H1 (cell line): ENCODE data around the gene COL8A1. TPM values are rescaled to one million over a fixed set of nuclear protein-coding genes. Genes with fewer than 3 reads are reported as not detected.
A peak's percentile ranks its signal among the peaks of the same experiment; 100 is the strongest.

Experiments
- CTCF ChIA-PET: fragments of 300-600 bp; sonication (Branson Sonifier 250); formaldehyde crosslinking; loops from one replicate; lab custom pipeline; 2021; ENCODE audit not compliant: partially characterized antibody; lab: Charles Lee
- POLR2A ChIA-PET: fragments of 300-600 bp; sonication (Branson Sonifier 250); formaldehyde crosslinking; loops from one replicate; lab custom pipeline; 2021; ENCODE audit warnings: inconsistent platforms; ENCODE audit not compliant: partially characterized antibody; lab: Charles Lee
- DNase-seq, 2 experiments: peaks; one replicate each; pipeline versions ENCODE4 v3.0.0 to v3.0.0-alpha.2; 2010 to 2022; ENCODE audit warnings: low spot score in 2 of 2, low read depth in 1 of 2, mixed read lengths in 1 of 2
- FAIRE-seq: peaks from 2 replicates; lab custom pipeline; 2011; peaks lifted over from hg19 to GRCh38; lab: Jason Lieb, UNC
- H2AFZ ChIP-seq: 2 replicates; pipeline ENCODE4 v1.8.1; 2012; ENCODE audit warnings: low read length, inconsistent platforms
- H2AK5ac ChIP-seq: 2 replicates; pipeline ENCODE4 v1.6.1; 2013; ENCODE audit warnings: low read depth, low read length
- H2BK120ac ChIP-seq: replicated peaks from 2 replicates; pipeline ENCODE3; 2013; ENCODE audit warnings: low read depth, low read length, inconsistent platforms
- H2BK12ac ChIP-seq: 2 replicates; pipeline ENCODE4 v1.6.1; 2013; ENCODE audit warnings: low read depth, low read length
- H2BK15ac ChIP-seq: 2 replicates; pipeline ENCODE4 v1.6.1; 2013; ENCODE audit warnings: low read length
- H2BK20ac ChIP-seq: 2 replicates; pipeline ENCODE4 v1.6.1; 2013; ENCODE audit warnings: low read length
- H2BK5ac ChIP-seq: 2 replicates; pipeline ENCODE4 v1.6.1; 2013; ENCODE audit warnings: low read depth, low read length
- H3K14ac ChIP-seq: 2 replicates; pipeline ENCODE4 v1.6.1; 2013; ENCODE audit warnings: inconsistent platforms; ENCODE audit not compliant: insufficient read length
- H3K18ac ChIP-seq: 2 replicates; pipeline ENCODE4 v1.6.1; 2013; ENCODE audit warnings: low read length; ENCODE audit errors: extremely low read depth
- H3K23ac ChIP-seq: 2 replicates; pipeline ENCODE4 v1.6.1; 2013; ENCODE audit warnings: inconsistent platforms; ENCODE audit not compliant: insufficient read length
- H3K23me2 ChIP-seq: 2 replicates; pipeline ENCODE4 v1.6.1; 2013; ENCODE audit warnings: low read depth, low read length
- H3K27ac ChIP-seq: 2 replicates; pipeline ENCODE4 v1.6.1; 2011; ENCODE audit warnings: low read depth, low read length, inconsistent platforms
- H3K27me3 ChIP-seq, 4 experiments: replicated peaks in 1 of 4; 1 replicate in 1 of 4; 2 replicates in 3 of 4; pipeline versions ENCODE4 v1.6.1 to v1.8.1; 2011 to 2013; ENCODE audit warnings: low read length in 3 of 4, mild to moderate bottlenecking in 3 of 4, inconsistent platforms in 2 of 4, mixed read lengths in 2 of 4, moderate library complexity in 1 of 4; ENCODE audit not compliant: control insufficient read depth in 3 of 4, insufficient read depth in 3 of 4; ENCODE audit errors: extremely low read depth in 1 of 4
- H3K36me3 ChIP-seq, 4 experiments: 2 replicates each; pipeline versions ENCODE4 v1.6.1 to v1.8.1; 2011 to 2013; ENCODE audit warnings: mild to moderate bottlenecking in 4 of 4, low read length in 3 of 4, moderate library complexity in 2 of 4, control low read depth in 1 of 4, inconsistent platforms in 1 of 4; ENCODE audit not compliant: insufficient read depth in 4 of 4, control insufficient read depth in 2 of 4
- H3K4ac ChIP-seq: replicated peaks from 2 replicates; pipeline ENCODE3; 2013; ENCODE audit warnings: low read length, low read depth, mixed read lengths, inconsistent platforms; ENCODE audit not compliant: insufficient read length
- H3K4me1 ChIP-seq, 4 experiments: replicated peaks in 1 of 4; 1 replicate in 1 of 4; 2 replicates in 3 of 4; pipeline versions ENCODE4 v1.6.1 to v1.8.1; 2011 to 2013; ENCODE audit warnings: low read length in 3 of 4, inconsistent platforms in 2 of 4, mixed read lengths in 1 of 4; ENCODE audit not compliant: insufficient read depth in 4 of 4, control insufficient read depth in 3 of 4
- H3K4me2 ChIP-seq, 2 experiments: 2 replicates each; pipeline versions ENCODE4 v1.6.1 to v1.8.1; 2011 to 2013; ENCODE audit warnings: low read depth in 2 of 2, low read length in 2 of 2, control low read depth in 1 of 2, inconsistent platforms in 1 of 2, mild to moderate bottlenecking in 1 of 2; ENCODE audit not compliant: insufficient read depth in 1 of 2
- H3K4me3 ChIP-seq, 4 experiments: fragments of 200-600, 300-600 bp in 1 of 4; sonication (generic), shearing (Covaris generic), sonication (Bioruptor Twin) in 1 of 4; 2 replicates each; pipeline versions ENCODE4 v1.5.1 to v1.8.1; 2011 to 2016; ENCODE audit warnings: low read length in 4 of 4, low read depth in 3 of 4, control low read depth in 2 of 4, inconsistent platforms in 2 of 4, mild to moderate bottlenecking in 2 of 4, mixed read lengths in 1 of 4, moderate library complexity in 1 of 4; ENCODE audit not compliant: insufficient read depth in 2 of 4; ENCODE audit errors: extremely low read depth in 1 of 4
- H3K56ac ChIP-seq: replicated peaks from 2 replicates; pipeline ENCODE3; 2013; ENCODE audit warnings: low read depth, mild to moderate bottlenecking, mixed read lengths, low read length, inconsistent platforms; ENCODE audit not compliant: insufficient read length
- H3K79me1 ChIP-seq: 2 replicates; pipeline ENCODE4 v1.6.1; 2013; ENCODE audit warnings: low read depth, low read length, control low read depth
- H3K79me2 ChIP-seq, 2 experiments: 2 replicates each; pipeline versions ENCODE4 v1.6.1 to v1.8.1; 2012 to 2013; ENCODE audit warnings: low read length in 2 of 2, mild to moderate bottlenecking in 2 of 2, inconsistent platforms in 1 of 2; ENCODE audit not compliant: insufficient read depth in 2 of 2, control insufficient read depth in 1 of 2
- H3K9ac ChIP-seq, 4 experiments: replicated peaks in 1 of 4; 1 replicate in 1 of 4; 2 replicates in 3 of 4; pipeline versions ENCODE4 v1.6.1 to v1.8.1; 2011 to 2013; ENCODE audit warnings: low read depth in 3 of 4, low read length in 3 of 4, control low read depth in 2 of 4, mild to moderate bottlenecking in 2 of 4, moderate library complexity in 2 of 4, inconsistent platforms in 1 of 4; ENCODE audit errors: extremely low read depth in 1 of 4
- H3K9me3 ChIP-seq, 2 experiments: 2 replicates each; pipeline versions ENCODE4 v1.6.1 to v1.8.1; 2012 to 2013; ENCODE audit warnings: mild to moderate bottlenecking in 2 of 2, moderate library complexity in 2 of 2, control low read depth in 1 of 2, inconsistent platforms in 1 of 2, low read depth in 1 of 2, low read length in 1 of 2, mixed read lengths in 1 of 2; ENCODE audit not compliant: insufficient read depth in 2 of 2
- H4K20me1 ChIP-seq, 2 experiments: replicated peaks in 1 of 2; 2 replicates each; pipeline versions ENCODE3 to v1.8.1; 2011 to 2013; ENCODE audit warnings: inconsistent platforms in 2 of 2, low read length in 2 of 2, mild to moderate bottlenecking in 1 of 2; ENCODE audit not compliant: insufficient read depth in 2 of 2, control insufficient read depth in 1 of 2
- H4K5ac ChIP-seq: 2 replicates; pipeline ENCODE4 v1.6.1; 2013; ENCODE audit warnings: low read length, low read depth, mixed read lengths, inconsistent platforms; ENCODE audit not compliant: insufficient read length
- H4K8ac ChIP-seq: 2 replicates; pipeline ENCODE4 v1.8.0; 2013; ENCODE audit warnings: mild to moderate bottlenecking, moderate library complexity, low read length, inconsistent platforms; ENCODE audit not compliant: insufficient read depth; ENCODE audit errors: extremely low read depth
- H4K91ac ChIP-seq: replicated peaks from 2 replicates; pipeline ENCODE3; 2013; ENCODE audit warnings: low read length, mixed read lengths, inconsistent platforms; ENCODE audit not compliant: insufficient read length
- CHD1 ChIP-seq: IDR thresholded peaks from 2 replicates; pipeline ENCODE4 v1.6.1; 2012; ENCODE audit warnings: low read depth, low read length, improper control_type of control experiment
- RAD21 ChIP-seq, 2 experiments: IDR thresholded peaks in 1 of 2; conservative IDR thresholded peaks in 1 of 2; 2 replicates each; pipeline ENCODE4 v1.6.1; 2011; ENCODE audit warnings: low read depth in 2 of 2, low read length in 2 of 2, improper control_type of control experiment in 1 of 2, inconsistent platforms in 1 of 2, mild to moderate bottlenecking in 1 of 2, moderate library complexity in 1 of 2
- SIN3A ChIP-seq, 2 experiments: IDR thresholded peaks in 1 of 2; conservative IDR thresholded peaks in 1 of 2; 2 replicates each; pipeline ENCODE4 v1.6.1; 2011 to 2012; ENCODE audit warnings: low read length in 2 of 2, improper control_type of control experiment in 1 of 2, low read depth in 1 of 2, mild to moderate bottlenecking in 1 of 2
- TEAD4 ChIP-seq: IDR thresholded peaks from 2 replicates; pipeline ENCODE4 v1.6.1; 2012; ENCODE audit warnings: low read depth, low read length, inconsistent platforms, mixed read lengths
- YY1 ChIP-seq: IDR thresholded peaks from 2 replicates; pipeline ENCODE4 v1.6.1; 2011; ENCODE audit warnings: low read depth, mild to moderate bottlenecking, low read length
- WGBS, 2 experiments: shearing (Covaris generic) in 1 of 2; methylation state at CpG; one replicate each; pipeline versions ENCODE4 v1.1.6 to v1.1.7; 2013 to 2015; ENCODE audit warnings: low lambda C conversion rate in 2 of 2, mixed read lengths in 2 of 2, inconsistent platforms in 1 of 2, low coverage in 1 of 2, missing lambda C conversion rate in 1 of 2; ENCODE audit not compliant: insufficient replicate concordance in 2 of 2, insufficient coverage in 1 of 2, insufficient read length in 1 of 2; ENCODE audit errors: extremely low coverage in 1 of 2, missing lambda C conversion rate in 1 of 2; 5-methylcytosine and 5-hydroxymethylcytosine counted together
- polyA plus RNA-seq, 7 experiments: library from polyadenylated mRNA; depleted of rRNA in 3 of 7; stranded (reverse) in 5 of 7; unstranded in 2 of 7; fragments of >200 nt in 5 of 7; fragments of 200-250 nt in 2 of 7; gene quantifications; 1 replicate in 5 of 7; 2 replicates in 1 of 7; 4 replicates in 1 of 7; pipeline versions ENCODE4 v1.2.1 to v1.2.3, GENCODE V29; 2011 to 2013; ENCODE audit warnings: missing spikeins in 2 of 7, mixed read lengths in 2 of 7
- total RNA-seq: library from RNA; stranded (reverse); fragmentation: NEBNext Ultra II Directional; extraction: Animal tissue kit (Norgen Biotek cat#: 25700); gene quantifications from 2 replicates; pipeline ENCODE4 v1.2.1, GENCODE V29; 2021
- TF ChIP-seq, protein P1 (sequence below), 3 experiments: IDR thresholded peaks; 1 replicate in 2 of 3; 2 replicates in 1 of 3; pipeline versions ENCODE4 v1.5.1 to v1.6.1; 2011; ENCODE audit warnings: low read length in 3 of 3, mild to moderate bottlenecking in 3 of 3, inconsistent platforms in 2 of 3, low read depth in 1 of 3, moderate library complexity in 1 of 3; ENCODE audit not compliant: insufficient read depth in 1 of 3; ENCODE audit errors: control extremely low read depth in 1 of 3

The COL8A1 gene
- total and polyA plus RNA-seq, 2 of the 8 experiments (the other 6 are each of a cell fraction or from before 2014, with no cell fraction given) = 0.21 to 1.2 TPM

DNA sequence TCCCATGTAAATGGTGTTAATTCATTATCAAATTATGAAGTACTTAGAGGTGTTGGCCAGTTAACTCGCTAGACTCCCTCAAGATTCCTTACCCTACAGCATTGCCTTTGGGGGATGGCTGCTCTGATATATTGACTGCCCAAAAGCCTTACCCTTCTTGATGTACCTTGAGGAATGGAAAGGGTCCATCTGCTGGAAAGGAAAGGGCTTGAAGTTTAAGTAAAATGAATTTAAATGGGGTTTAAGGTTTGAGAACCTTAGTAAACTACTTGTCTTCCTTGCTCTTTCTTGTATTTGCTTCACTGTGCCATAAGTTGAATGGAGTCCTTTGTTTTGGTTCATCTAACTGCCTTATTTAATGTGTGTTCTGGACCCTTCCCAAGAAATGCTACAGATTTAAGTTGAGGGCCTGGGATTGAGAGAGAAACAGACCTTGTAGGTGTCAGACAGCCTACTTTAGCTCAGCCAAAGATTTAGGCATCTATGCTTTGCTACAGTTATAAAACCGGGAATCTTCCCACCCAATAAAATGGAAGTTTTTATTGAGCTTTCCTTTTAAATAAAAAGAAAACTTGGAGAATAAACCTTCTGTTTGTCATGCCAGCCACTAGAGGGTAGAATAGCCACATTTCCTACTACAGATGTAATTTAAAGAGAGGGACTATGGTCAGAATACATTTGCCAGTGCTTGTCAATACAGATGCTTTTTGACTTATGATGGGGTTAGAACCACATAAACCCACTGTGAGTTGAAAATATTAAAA is 204.6 kb downstream of the COL8A1 start:
- Histone ChIP-seq H2AFZ (no peak overlapping the region), H3K9me3 (no peaks in the 10 kb centered on the region), H3K23ac (no peak overlapping the region), H3K79me1 (peaks cover 3% of the 10 kb centered on the region), H3K14ac (no peak overlapping the region), H2BK5ac (no peak overlapping the region), H3K4me2 (no peak overlapping the region), H2BK120ac (no peak overlapping the region), H2AK5ac (no peak overlapping the region), H4K20me1 (peaks cover 0 to 2% of the 10 kb centered on the region in 2 experiments), H3K4ac (no peak overlapping the region), H3K56ac (no peak overlapping the region), H3K23me2 (no peaks in the 10 kb centered on the region), H3K4me3 (no peak overlapping the region), H3K27ac (no peak overlapping the region), H3K36me3 (no peaks in the 10 kb centered on the region), H3K9ac (no peak overlapping the region), H2BK12ac (no peak overlapping the region), H4K5ac (no peak overlapping the region), H3K27me3 (no peaks in the 10 kb centered on the region), H3K79me2 (peaks cover 0 to 14% of the 10 kb centered on the region in 2 experiments; a peak in 2 of 4 replicates), H4K8ac (no peak overlapping the region), H4K91ac (no peak overlapping the region), H3K18ac (no peak overlapping the region), H2BK15ac (no peak overlapping the region), H3K4me1 (peaks cover 0 to 7% (median 4%) of the 10 kb centered on the region in 4 experiments; a peak in 3 of 7 replicates), H2BK20ac (no peak overlapping the region)
- DNase-seq = no peak
- FAIRE-seq = peak; percentile 13
- CTCF ChIA-PET = interaction anchor here (0.6 to 2.3 kb wide), 40 partner anchors 9 to 424 kb away, joined by 3 to 21 read pairs (median 5); partner anchors contain the start of gene TBC1D23
- WGBS, 2 experiments = 61% methylated on average over 2 of the region's 2 CpGs; no CpG with 5 or more reads in 1 of the 2 experiments
- POLR2A ChIA-PET = interaction anchor here (1.3 to 2.5 kb wide), 2 partner anchors 25 to 411 kb away, joined by 3 to 5 read pairs; partner anchors contain the start of gene CMSS1
- TF ChIP-seq, protein P1, sequence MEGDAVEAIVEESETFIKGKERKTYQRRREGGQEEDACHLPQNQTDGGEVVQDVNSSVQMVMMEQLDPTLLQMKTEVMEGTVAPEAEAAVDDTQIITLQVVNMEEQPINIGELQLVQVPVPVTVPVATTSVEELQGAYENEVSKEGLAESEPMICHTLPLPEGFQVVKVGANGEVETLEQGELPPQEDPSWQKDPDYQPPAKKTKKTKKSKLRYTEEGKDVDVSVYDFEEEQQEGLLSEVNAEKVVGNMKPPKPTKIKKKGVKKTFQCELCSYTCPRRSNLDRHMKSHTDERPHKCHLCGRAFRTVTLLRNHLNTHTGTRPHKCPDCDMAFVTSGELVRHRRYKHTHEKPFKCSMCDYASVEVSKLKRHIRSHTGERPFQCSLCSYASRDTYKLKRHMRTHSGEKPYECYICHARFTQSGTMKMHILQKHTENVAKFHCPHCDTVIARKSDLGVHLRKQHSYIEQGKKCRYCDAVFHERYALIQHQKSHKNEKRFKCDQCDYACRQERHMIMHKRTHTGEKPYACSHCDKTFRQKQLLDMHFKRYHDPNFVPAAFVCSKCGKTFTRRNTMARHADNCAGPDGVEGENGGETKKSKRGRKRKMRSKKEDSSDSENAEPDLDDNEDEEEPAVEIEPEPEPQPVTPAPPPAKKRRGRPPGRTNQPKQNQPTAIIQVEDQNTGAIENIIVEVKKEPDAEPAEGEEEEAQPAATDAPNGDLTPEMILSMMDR (IDR thresholded peaks at IDR 0.05; ENCODE audit: control extremely low read depth in 1 of 3, insufficient read depth in 1 of 3, low read depth in 1 of 3, low read length in 3 of 3) = peak in 2 of 3 experiments; percentile 29 to 56; a peak in 2 of 4 replicates
- TF ChIP-seq SIN3A (conservative IDR thresholded peaks at IDR 0.05 in 1 of 2, IDR thresholded peaks at IDR 0.05 in 1 of 2; ENCODE audit: low read depth in 1 of 2, low read length in 2 of 2) (no peak), RAD21 (IDR thresholded peaks at IDR 0.05 in 1 of 2, conservative IDR thresholded peaks at IDR 0.05 in 1 of 2; ENCODE audit: low read depth in 2 of 2, low read length in 2 of 2) (peak; percentile 76 to 82), YY1 (no peak), CHD1 (no peak), TEAD4 (peak; percentile 74; the same call in 1 of the 2 replicates)
